Measurements from ENCODE around the gene ABTB1.

DNA sequence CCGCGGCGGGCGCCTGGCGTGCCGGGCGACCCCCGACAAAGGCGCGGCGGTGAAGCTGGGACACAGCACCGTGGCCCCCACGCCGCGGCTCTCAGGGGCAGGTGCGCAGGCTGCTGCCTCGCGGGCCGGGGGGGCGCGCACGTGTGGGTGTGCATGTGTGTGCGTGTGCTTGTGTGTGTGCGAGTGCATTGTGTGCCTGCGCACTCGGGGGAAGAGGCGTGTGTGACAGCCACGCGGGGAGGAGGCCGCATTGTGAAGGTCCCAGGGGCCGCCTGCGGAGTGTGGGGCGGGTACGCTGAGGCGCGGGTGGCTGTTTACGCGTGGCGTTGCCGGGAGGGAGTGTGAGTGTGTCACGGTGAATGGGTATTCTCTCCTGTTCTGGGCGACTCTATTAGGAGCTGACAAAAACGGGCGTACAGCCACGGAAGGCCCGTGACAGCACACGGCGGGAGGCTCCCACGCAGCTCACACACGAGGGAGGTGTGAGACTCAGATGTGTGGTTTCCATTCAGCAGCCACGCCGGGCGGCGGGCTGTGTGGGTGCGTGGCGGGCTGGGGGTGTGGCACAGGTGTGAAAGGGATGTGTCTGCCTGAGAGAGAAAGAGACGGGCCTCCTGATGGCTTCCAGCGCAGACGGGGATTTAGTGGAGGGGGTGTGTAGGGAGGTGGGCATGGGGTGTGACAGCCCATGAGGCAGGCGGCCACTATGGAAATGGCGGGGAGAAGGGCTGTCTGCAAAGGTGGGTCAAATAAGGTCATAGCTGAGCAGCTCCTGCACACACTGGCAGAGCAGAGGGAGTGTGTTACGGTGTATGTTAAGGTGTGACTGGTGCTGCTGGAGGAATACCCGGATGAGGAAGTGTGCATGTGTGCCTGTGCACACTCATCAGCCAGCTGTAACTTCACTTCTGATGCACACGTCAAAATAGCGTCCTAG lies 43.0 kb upstream of the ABTB1 start:
- no peak for TF ChIP-seq ZNF274 (IDR thresholded peaks at IDR 0.05; ENCODE audit: low read depth, low read length)
- no peak for TF ChIP-seq SUZ12 (IDR thresholded peaks at IDR 0.05; ENCODE audit: extremely low read depth, insufficient read depth, insufficient read length)
